ENCODE measurements around the gene IGFL2. TPM values are rescaled to one million over a fixed set of nuclear protein-coding genes. Genes with fewer than 3 reads are reported as not detected.
A peak's percentile ranks its signal among the peaks of the same experiment; 100 is the strongest.
"Not testable (repeated sequence)": the region's sequence is repeated elsewhere in the genome, so short reads cannot be mapped to it uniquely, and the experiment has no call there.

IGFL2 gene
- 1.8 and 2.4 TPM in 2 replicates for polyA plus RNA-seq (2013)

DNA sequence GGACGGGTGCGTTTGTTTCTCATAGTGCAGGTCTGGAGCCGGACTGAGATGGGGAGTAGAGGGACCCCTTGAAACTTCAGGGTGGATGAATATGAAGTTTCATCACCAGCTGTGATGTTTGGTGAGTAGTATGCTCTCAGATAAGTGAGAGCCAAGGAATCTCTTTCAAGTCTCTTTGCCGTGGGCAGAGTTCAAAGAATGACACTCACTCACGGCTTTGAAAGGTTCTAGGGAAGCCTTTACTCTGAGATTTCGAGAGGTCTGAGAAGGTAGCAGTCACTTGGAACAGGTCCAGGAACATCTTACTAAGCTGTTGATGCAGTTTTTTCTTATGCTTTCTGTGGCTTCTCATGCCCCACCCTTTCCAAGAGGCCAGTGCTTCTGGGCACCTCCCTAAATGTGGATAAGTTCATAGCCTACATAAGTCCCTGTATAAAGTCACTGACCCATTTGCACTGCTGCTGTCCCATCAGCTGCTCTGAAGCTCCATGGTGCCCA is at the start of gene IGFL2:
TSS of gene IGFL2 (plus strand) at position 448 of the 498 bp plus-strand sequence. CDS start at position 489, 41 bp downstream.
- H2AFZ ChIP-seq (ENCODE audit: insufficient read depth, low read length, poor library complexity), result no peak within 1 kb of the TSS
- H3K79me1 ChIP-seq (ENCODE audit: low read length), result peaks cover 2% of the 10 kb centered on the region
- H4K8ac ChIP-seq (ENCODE audit: low read depth, low read length), result no peak within 1 kb of the TSS
- H3K9ac ChIP-seq (ENCODE audit: low read length), result no peak within 1 kb of the TSS
- no peak within 1 kb of the TSS for H4K91ac ChIP-seq (ENCODE audit: low read depth, low read length)
- no peak within 1 kb of the TSS for H2BK120ac ChIP-seq (ENCODE audit: insufficient read depth, low read length, poor library complexity)
- H3K4me2 ChIP-seq (ENCODE audit: low read length), result no peak within 1 kb of the TSS
- no peaks in the 10 kb centered on the region for H3K27me3 ChIP-seq (ENCODE audit: insufficient read depth, low read length)
- no peak within 1 kb of the TSS for H3K18ac ChIP-seq (ENCODE audit: low read length)
- peaks cover 2% of the 10 kb centered on the region for H3K9me3 ChIP-seq (ENCODE audit: insufficient read depth, low read depth, low read length)
- no peak within 1 kb of the TSS for H4K12ac ChIP-seq (ENCODE audit: low read depth, low read length)
- no peak within 1 kb of the TSS for H3K4ac ChIP-seq (ENCODE audit: low read depth, low read length)
- H3K23ac ChIP-seq (ENCODE audit: low read length), result no peak within 1 kb of the TSS
- no peaks in the 10 kb centered on the region for H3K79me2 ChIP-seq (ENCODE audit: control insufficient read depth, insufficient read depth, low read length, poor library complexity)
- peaks cover 2 to 3% of the 10 kb centered on the region in 2 experiments for H3K4me1 ChIP-seq (ENCODE audit: control insufficient read depth in 1 of 2, insufficient read depth in 2 of 2, low read length in 2 of 2)
- peak; percentile 72 to 88 for DNase-seq
- H3K36me3 ChIP-seq (ENCODE audit: control insufficient read depth in 1 of 2, insufficient read depth in 2 of 2, low read length in 2 of 2), result no peaks in the 10 kb centered on the region
- peak within 1 kb of the TSS; percentile 15 for H2BK5ac ChIP-seq (ENCODE audit: low read depth, low read length, poor library complexity)
- WGBS (ENCODE audit: extremely low coverage, insufficient coverage, insufficient read length), result no CpG with 5 or more reads among the region's 6 CpGs
- H2AK5ac ChIP-seq (ENCODE audit: low read length), result peak within 1 kb of the TSS; percentile 59
- no peak within 1 kb of the TSS for H3K4me3 ChIP-seq (ENCODE audit: low read depth, low read length)
- H3K14ac ChIP-seq (ENCODE audit: low read length), result peak within 1 kb of the TSS; percentile 34
- H3K27ac ChIP-seq (ENCODE audit: low read depth, low read length), result no peak within 1 kb of the TSS
- peak within 1 kb of the TSS; percentile 61 for H2BK12ac ChIP-seq (ENCODE audit: low read length)

DNA sequence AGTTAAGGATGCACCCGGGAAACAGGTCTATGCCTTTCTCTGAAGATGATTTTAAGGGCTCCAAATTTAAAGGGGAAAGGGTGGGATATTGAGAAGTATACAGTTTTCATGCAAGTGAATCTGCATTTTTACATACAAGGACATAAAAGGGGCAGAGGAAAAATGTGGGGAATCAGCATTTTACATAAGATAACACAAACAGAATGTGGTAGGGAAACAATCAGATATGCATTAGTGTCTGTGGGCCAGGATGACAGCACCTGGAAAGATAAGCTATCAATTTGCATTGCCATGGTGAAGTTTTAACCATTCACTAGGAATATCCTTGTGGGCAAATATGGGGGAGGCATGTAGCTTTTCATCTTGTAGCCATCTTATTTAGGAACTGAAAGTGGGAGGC is 47.7 kb upstream of the IGFL2 start:
- H3K9me3 ChIP-seq (ENCODE audit: insufficient read depth, low read depth, low read length), result peaks cover 7% of the 10 kb centered on the region
- no peak for DNase-seq
- H4K12ac ChIP-seq (ENCODE audit: low read depth, low read length), result no peak overlapping the region
- H3K79me2 ChIP-seq (ENCODE audit: control insufficient read depth, insufficient read depth, low read length, poor library complexity), result no peaks in the 10 kb centered on the region
- H4K8ac ChIP-seq (ENCODE audit: low read depth, low read length), result no peak overlapping the region
- no peak overlapping the region for H3K27ac ChIP-seq (ENCODE audit: low read depth, low read length)
- no peak overlapping the region for H3K4ac ChIP-seq (ENCODE audit: low read depth, low read length)
- no CpG with 5 or more reads among the region's 1 CpG for WGBS (ENCODE audit: extremely low coverage, insufficient coverage, insufficient read length)
- no peaks in the 10 kb centered on the region for H3K27me3 ChIP-seq (ENCODE audit: insufficient read depth, low read length)
- no peak overlapping the region for H2AK5ac ChIP-seq (ENCODE audit: low read length)
- no peak overlapping the region for H3K4me3 ChIP-seq (ENCODE audit: low read depth, low read length)
- peaks cover 3 to 5% of the 10 kb centered on the region in 2 experiments for H3K4me1 ChIP-seq (ENCODE audit: control insufficient read depth in 1 of 2, insufficient read depth in 2 of 2, low read length in 2 of 2)
- H3K14ac ChIP-seq (ENCODE audit: low read length), result no peak overlapping the region
- H3K9ac ChIP-seq (ENCODE audit: low read length), result no peak overlapping the region
- H2BK12ac ChIP-seq (ENCODE audit: low read length), result no peak overlapping the region
- no peaks in the 10 kb centered on the region for H3K36me3 ChIP-seq (ENCODE audit: control insufficient read depth in 1 of 2, insufficient read depth in 2 of 2, low read length in 2 of 2)
- H3K18ac ChIP-seq (ENCODE audit: low read length), result no peak overlapping the region
- H2BK5ac ChIP-seq (ENCODE audit: low read depth, low read length, poor library complexity), result no peak overlapping the region
- no peak overlapping the region for H4K91ac ChIP-seq (ENCODE audit: low read depth, low read length)
- no peak overlapping the region for H2AFZ ChIP-seq (ENCODE audit: insufficient read depth, low read length, poor library complexity)
- H3K79me1 ChIP-seq (ENCODE audit: low read length), result no peaks in the 10 kb centered on the region
- H2BK120ac ChIP-seq (ENCODE audit: insufficient read depth, low read length, poor library complexity), result no peak overlapping the region
- no peak overlapping the region for H3K23ac ChIP-seq (ENCODE audit: low read length)
- no peak overlapping the region for H3K4me2 ChIP-seq (ENCODE audit: low read length)

DNA sequence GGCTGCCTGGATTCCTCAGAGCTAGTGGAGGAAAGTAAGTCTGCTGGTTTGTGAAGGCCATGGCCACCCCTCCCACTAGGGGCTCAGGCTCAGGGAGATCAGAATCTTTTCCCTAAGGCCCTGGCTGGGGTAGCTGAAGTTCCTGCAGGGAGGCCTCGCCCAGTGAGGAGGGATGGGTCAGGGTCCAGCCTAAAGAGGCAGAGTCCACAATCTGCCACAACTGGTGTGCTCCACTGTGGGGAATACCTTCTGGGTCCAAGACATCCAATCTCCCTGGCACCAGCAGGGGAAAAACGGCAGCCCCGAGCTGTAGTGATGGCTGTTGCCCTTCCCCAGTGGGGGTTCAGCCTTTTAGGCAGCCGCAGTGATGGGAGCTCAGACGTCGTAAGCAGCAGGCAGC is 46.7 kb upstream of the IGFL2 start:
- no peak overlapping the region for H2BK120ac ChIP-seq (ENCODE audit: insufficient read depth, low read length, poor library complexity)
- no peak for DNase-seq
- H3K27ac ChIP-seq (ENCODE audit: low read depth, low read length), result no peak overlapping the region
- no peak overlapping the region for H3K23ac ChIP-seq (ENCODE audit: low read length)
- H3K79me2 ChIP-seq (ENCODE audit: control insufficient read depth, insufficient read depth, low read length, poor library complexity), result no peaks in the 10 kb centered on the region
- H3K4me2 ChIP-seq (ENCODE audit: low read length), result no peak overlapping the region
- H3K4me3 ChIP-seq (ENCODE audit: low read depth, low read length), result no peak overlapping the region
- no peak overlapping the region for H2BK12ac ChIP-seq (ENCODE audit: low read length)
- peaks cover 7% of the 10 kb centered on the region for H3K9me3 ChIP-seq (ENCODE audit: insufficient read depth, low read depth, low read length)
- H4K12ac ChIP-seq (ENCODE audit: low read depth, low read length), result no peak overlapping the region
- H2AFZ ChIP-seq (ENCODE audit: insufficient read depth, low read length, poor library complexity), result no peak overlapping the region
- no peaks in the 10 kb centered on the region for H3K36me3 ChIP-seq (ENCODE audit: control insufficient read depth in 1 of 2, insufficient read depth in 2 of 2, low read length in 2 of 2)
- no peak overlapping the region for H4K8ac ChIP-seq (ENCODE audit: low read depth, low read length)
- peak overlapping the region; percentile 61 for H2AK5ac ChIP-seq (ENCODE audit: low read length)
- no peaks in the 10 kb centered on the region for H3K27me3 ChIP-seq (ENCODE audit: insufficient read depth, low read length)
- no peak overlapping the region for H2BK5ac ChIP-seq (ENCODE audit: low read depth, low read length, poor library complexity)
- H3K4me1 ChIP-seq (ENCODE audit: control insufficient read depth in 1 of 2, insufficient read depth in 2 of 2, low read length in 2 of 2), result peaks cover 3 to 5% of the 10 kb centered on the region in 2 experiments
- H3K18ac ChIP-seq (ENCODE audit: low read length), result no peak overlapping the region
- H3K9ac ChIP-seq (ENCODE audit: low read length), result no peak overlapping the region
- no peaks in the 10 kb centered on the region for H3K79me1 ChIP-seq (ENCODE audit: low read length)
- no CpG with 5 or more reads among the region's 6 CpGs for WGBS (ENCODE audit: extremely low coverage, insufficient coverage, insufficient read length)
- H3K14ac ChIP-seq (ENCODE audit: low read length), result no peak overlapping the region
- no peak overlapping the region for H3K4ac ChIP-seq (ENCODE audit: low read depth, low read length)
- H4K91ac ChIP-seq (ENCODE audit: low read depth, low read length), result no peak overlapping the region

DNA sequence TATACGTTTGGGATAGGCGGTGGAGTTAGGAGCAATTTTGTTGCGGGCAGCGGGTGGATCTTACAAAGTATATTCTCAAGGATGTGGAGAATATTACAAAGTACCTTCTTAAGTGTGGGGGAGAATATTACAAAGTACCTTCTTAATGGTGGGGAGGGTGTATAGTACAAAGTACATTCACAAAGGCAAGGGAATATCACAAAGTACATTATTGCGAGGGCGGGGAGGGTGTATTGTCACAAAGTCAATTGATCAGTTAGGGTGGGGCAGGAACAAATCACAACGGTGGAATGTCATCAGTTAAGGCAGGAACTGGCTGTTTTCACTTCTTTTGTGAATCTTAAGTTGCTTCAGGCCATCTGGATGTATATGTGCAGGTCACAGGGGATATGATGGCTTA is 45.7 kb upstream of the IGFL2 start:
- not testable (repeated sequence) for H3K27me3 ChIP-seq (ENCODE audit: insufficient read depth, low read length); H4K91ac ChIP-seq (ENCODE audit: low read depth, low read length); H2BK5ac ChIP-seq (ENCODE audit: low read depth, low read length, poor library complexity); H2BK12ac ChIP-seq (ENCODE audit: low read length); H3K4me3 ChIP-seq (ENCODE audit: low read depth, low read length); H3K4me1 ChIP-seq (ENCODE audit: control insufficient read depth in 1 of 2, insufficient read depth in 2 of 2, low read length in 2 of 2); H4K12ac ChIP-seq (ENCODE audit: low read depth, low read length); H3K79me2 ChIP-seq (ENCODE audit: control insufficient read depth, insufficient read depth, low read length, poor library complexity); H3K27ac ChIP-seq (ENCODE audit: low read depth, low read length); H3K9ac ChIP-seq (ENCODE audit: low read length); H3K36me3 ChIP-seq (ENCODE audit: control insufficient read depth in 1 of 2, insufficient read depth in 2 of 2, low read length in 2 of 2); H4K8ac ChIP-seq (ENCODE audit: low read depth, low read length); H2AK5ac ChIP-seq (ENCODE audit: low read length); H3K4me2 ChIP-seq (ENCODE audit: low read length); DNase-seq; H3K14ac ChIP-seq (ENCODE audit: low read length); H3K79me1 ChIP-seq (ENCODE audit: low read length); H3K18ac ChIP-seq (ENCODE audit: low read length); H3K23ac ChIP-seq (ENCODE audit: low read length); H3K4ac ChIP-seq (ENCODE audit: low read depth, low read length); H3K9me3 ChIP-seq (ENCODE audit: insufficient read depth, low read depth, low read length); H2BK120ac ChIP-seq (ENCODE audit: insufficient read depth, low read length, poor library complexity); H2AFZ ChIP-seq (ENCODE audit: insufficient read depth, low read length, poor library complexity)
- no CpG with 5 or more reads among the region's 7 CpGs for WGBS (ENCODE audit: extremely low coverage, insufficient coverage, insufficient read length)
